ENCODE measurements around the gene TGFBR3.

TGFBR3 gene

GRCh38 chr1:91827087-91827458 is 58.9 kb downstream of the TGFBR3 start:
- POLR2A ChIA-PET = no interaction called here
- CTCF ChIA-PET = no interaction called here
- H3K27ac ChIP-seq (ENCODE audit: extremely low read depth, low read depth, low read length) = no peak overlapping the region

GRCh38 chr1:91826649-91827048 is 59.3 kb downstream of the TGFBR3 start:
- Histone ChIP-seq H3K36me3 (ENCODE audit: control insufficient read depth in 2 of 2, insufficient read depth in 1 of 2, low read length in 2 of 2) (no peaks in the 10 kb centered on the region), H3K4me3 (ENCODE audit: low read depth, low read length) (no peak overlapping the region), H3K4me1 (ENCODE audit: control insufficient read depth, insufficient read depth, low read length) (peaks cover 11% of the 10 kb centered on the region), H3K9me3 (ENCODE audit: control insufficient read depth, insufficient read depth, low read depth, low read length) (no peaks in the 10 kb centered on the region), H3K27ac (ENCODE audit: extremely low read depth, low read depth, low read length) (no peak overlapping the region)
- ChIA-PET POLR2A (no interaction called here), CTCF (interaction anchor here (0.6 kb wide), 1 partner anchor 100 kb away, joined by 4 read pairs; no protein-coding TSS in a partner anchor)
- TF ChIP-seq BCL11A (tag by site-specific recombination; IDR thresholded peaks at IDR 0.05; ENCODE audit: low read depth) (no peak), ZNF211 (tag by site-specific recombination; IDR thresholded peaks at IDR 0.05; ENCODE audit: low read depth) (no peak), ZNF146 (tag by site-specific recombination; IDR thresholded peaks at IDR 0.05) (no peak), ZNF324 (tag by site-specific recombination; IDR thresholded peaks at IDR 0.05) (no peak), ZNF670 (tag by site-specific recombination; IDR thresholded peaks at IDR 0.05; ENCODE audit: low read depth) (no peak), ZNF548 (tag by site-specific recombination; IDR thresholded peaks at IDR 0.05) (no peak), ZNF416 (tag by site-specific recombination; IDR thresholded peaks at IDR 0.05) (no peak), ZNF202 (tag by site-specific recombination; IDR thresholded peaks at IDR 0.05; ENCODE audit: borderline replicate concordance) (no peak), PRDM6 (tag by site-specific recombination; IDR thresholded peaks at IDR 0.05) (no peak), IKZF3 (tag by site-specific recombination; IDR thresholded peaks at IDR 0.05) (no peak), FEZF1 (tag by site-specific recombination; IDR thresholded peaks at IDR 0.05) (no peak), KLF9 (tag by site-specific recombination; IDR thresholded peaks at IDR 0.05; ENCODE audit: low read depth) (no peak), GLI2 (tag by site-specific recombination; IDR thresholded peaks at IDR 0.05; ENCODE audit: borderline replicate concordance, low read depth) (no peak)

More at GRCh38 chr1:91827087-91827458, 58.9 kb downstream of the TGFBR3 start:
- Histone ChIP-seq H3K36me3 (ENCODE audit: control insufficient read depth in 2 of 2, insufficient read depth in 1 of 2, low read length in 2 of 2) (no peaks in the 10 kb centered on the region), H3K4me3 (ENCODE audit: low read depth, low read length) (no peak overlapping the region), H3K9me3 (ENCODE audit: control insufficient read depth, insufficient read depth, low read depth, low read length) (no peaks in the 10 kb centered on the region), H3K4me1 (ENCODE audit: control insufficient read depth, insufficient read depth, low read length) (peaks cover 15% of the 10 kb centered on the region)
- no peak for TF ChIP-seq ZNF132 (tag by site-specific recombination; IDR thresholded peaks at IDR 0.05; ENCODE audit: borderline replicate concordance)
- no peak for TF ChIP-seq KLF9 (tag by site-specific recombination; IDR thresholded peaks at IDR 0.05; ENCODE audit: low read depth)
- no peak for TF ChIP-seq ZNF362 (tag by site-specific recombination; IDR thresholded peaks at IDR 0.05)
- no peak for TF ChIP-seq ZNF416 (tag by site-specific recombination; IDR thresholded peaks at IDR 0.05)
- no peak for TF ChIP-seq ZNF654 (tag by site-specific recombination; IDR thresholded peaks at IDR 0.05; ENCODE audit: low read depth)
- TF ChIP-seq ZNF266 (tag by site-specific recombination; IDR thresholded peaks at IDR 0.05; ENCODE audit: low read depth) = no peak
- no peak for TF ChIP-seq ZBTB17 (tag by site-specific recombination; IDR thresholded peaks at IDR 0.05)
- no peak for TF ChIP-seq PATZ1 (tag by site-specific recombination; IDR thresholded peaks at IDR 0.05)
- no peak for TF ChIP-seq ZNF792 (tag by site-specific recombination; IDR thresholded peaks at IDR 0.05)
- TF ChIP-seq ZFP41 (tag by site-specific recombination; IDR thresholded peaks at IDR 0.05; ENCODE audit: borderline replicate concordance) = no peak
- TF ChIP-seq ZSCAN16 (tag by site-specific recombination; IDR thresholded peaks at IDR 0.05) = no peak
- TF ChIP-seq ZNF155 (tag by site-specific recombination; IDR thresholded peaks at IDR 0.05) = no peak
- no peak for TF ChIP-seq REPIN1 (tag by site-specific recombination; IDR thresholded peaks at IDR 0.05; ENCODE audit: low read depth)
- no peak for TF ChIP-seq HOXC10 (CRISPR knock-in tag; IDR thresholded peaks at IDR 0.05)
- no peak for TF ChIP-seq ZNF146 (tag by site-specific recombination; IDR thresholded peaks at IDR 0.05)
- TF ChIP-seq SETDB1 (IDR thresholded peaks at IDR 0.05; ENCODE audit: insufficient read length, low read length) = no peak
- TF ChIP-seq ZNF768 (tag by site-specific recombination; IDR thresholded peaks at IDR 0.05) = no peak
